Fibroblast of peridontal ligament (primary cell): ENCODE data around the gene METTL9.
"Not testable (repeated sequence)": the region's sequence is repeated elsewhere in the genome, so short reads cannot be mapped to it uniquely, and the experiment has no call there.

Experiments used
- DNase-seq: peaks from one replicate; pipeline ENCODE4 v3.0.0-alpha.2; 2010; ENCODE audit errors: extremely low read depth

METTL9 gene

GRCh38 chr16:21610766-21611165 lies 11.4 kb downstream of the METTL9 start:
- no peak for DNase-seq

- no peak for DNase-seq
Measured at GRCh38 chr16:21611198-21611555, 11.8 kb downstream of the METTL9 start.

GRCh38 chr16:21611556-21612384 lies 12.4 kb downstream of the METTL9 start:
- peak; percentile 47 for DNase-seq

GRCh38 chr16:21613361-21613760 lies 14.0 kb downstream of the METTL9 start:
- DNase-seq = no peak

- no peak for DNase-seq
Measured at GRCh38 chr16:21613781-21614180, 14.4 kb downstream of the METTL9 start.

- DNase-seq = no peak
Measured at GRCh38 chr16:21614896-21615295, 15.5 kb downstream of the METTL9 start.

GRCh38 chr16:21617607-21618006 lies 18.2 kb downstream of the METTL9 start:
- DNase-seq = no peak

GRCh38 chr16:21618281-21618680 lies 18.9 kb downstream of the METTL9 start:
- DNase-seq = no peak

GRCh38 chr16:21619765-21620425 lies 20.5 kb downstream of the METTL9 start:
- DNase-seq = no peak

- DNase-seq = no peak
Measured at GRCh38 chr16:21620592-21620991, 21.2 kb downstream of the METTL9 start.

GRCh38 chr16:21622545-21622944 lies 23.2 kb downstream of the METTL9 start:
- DNase-seq = no peak

GRCh38 chr16:21625026-21625425 lies 25.6 kb downstream of the METTL9 start:
- DNase-seq = no peak

- peak; percentile 93 for DNase-seq
Measured at GRCh38 chr16:21626659-21627277, 27.4 kb downstream of the METTL9 start.

- DNase-seq = no peak
Measured at GRCh38 chr16:21628121-21628726, 28.8 kb downstream of the METTL9 start.

GRCh38 chr16:21628772-21629171 lies 29.4 kb downstream of the METTL9 start:
- no peak for DNase-seq

GRCh38 chr16:21629616-21630539 lies 30.5 kb downstream of the METTL9 start:
- DNase-seq = not testable (repeated sequence)

- DNase-seq = not testable (repeated sequence)
Measured at GRCh38 chr16:21630866-21631265, 31.5 kb downstream of the METTL9 start.

GRCh38 chr16:21631376-21631775 lies 32.0 kb downstream of the METTL9 start:
- not testable (repeated sequence) for DNase-seq

GRCh38 chr16:21631951-21632575 lies 32.7 kb downstream of the METTL9 start:
- DNase-seq = peak; percentile 22

- no peak for DNase-seq
Measured at GRCh38 chr16:21634216-21634615, 34.8 kb downstream of the METTL9 start.

- DNase-seq = not testable (repeated sequence)
Measured at GRCh38 chr16:21635694-21636093, 36.3 kb downstream of the METTL9 start.
